Measurements from ENCODE around the gene AQP2. TPM values are rescaled to one million over a fixed set of nuclear protein-coding genes. Genes with fewer than 3 reads are reported as not detected.
"Not testable (repeated sequence)": the region's sequence is repeated elsewhere in the genome, so short reads cannot be mapped to it uniquely, and the experiment has no call there.

AQP2 gene
- polyA plus RNA-seq, 1 donor = 0.01 TPM

DNA sequence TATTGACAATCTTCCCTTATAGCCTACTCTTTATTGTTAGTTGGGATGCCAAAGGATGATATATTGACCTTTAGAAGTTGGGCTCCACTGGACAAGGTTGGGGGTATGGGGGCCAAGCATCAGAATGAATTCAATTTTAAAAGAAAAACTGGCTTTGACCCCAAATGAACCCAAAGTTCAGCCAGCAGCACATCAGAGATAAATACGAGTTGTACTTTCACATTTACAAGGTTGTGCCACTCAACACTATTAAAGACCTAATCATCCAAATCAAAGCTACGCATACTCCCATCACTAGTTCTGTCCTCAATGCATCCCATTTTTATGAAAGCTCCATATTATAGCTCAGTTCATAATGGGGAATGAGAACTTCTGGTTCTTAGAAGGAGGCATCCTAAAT lies 38.9 kb downstream of the AQP2 start:
- DNase-seq; H3K4me3 ChIP-seq (ENCODE audit: low read length); H3K27ac ChIP-seq (ENCODE audit: low read length); H3K4me1 ChIP-seq (ENCODE audit: control insufficient read depth, insufficient read depth, low read length); H3K27me3 ChIP-seq (ENCODE audit: control insufficient read depth, insufficient read depth, low read length); H3K9me3 ChIP-seq (ENCODE audit: control insufficient read depth, low read depth, low read length): not testable (repeated sequence)
- no CpG with 5 or more reads among the region's 2 CpGs for WGBS (ENCODE audit: insufficient coverage, low lambda C conversion rate)
- peaks cover 40% of the 10 kb centered on the region for H3K36me3 ChIP-seq (ENCODE audit: control insufficient read depth, insufficient read depth, low read length)

GRCh38 chr12:49990273-49990672 lies 39.7 kb downstream of the AQP2 start:
- H3K36me3 ChIP-seq (ENCODE audit: control insufficient read depth, insufficient read depth, low read length) = peaks cover 40% of the 10 kb centered on the region
- 57% methylated on average over 1 of the region's 4 CpGs for WGBS (ENCODE audit: insufficient coverage, low lambda C conversion rate)
- no peaks in the 10 kb centered on the region for H3K9me3 ChIP-seq (ENCODE audit: control insufficient read depth, low read depth, low read length)
- H3K4me1 ChIP-seq (ENCODE audit: control insufficient read depth, insufficient read depth, low read length) = no peaks in the 10 kb centered on the region
- no peak overlapping the region for H3K27ac ChIP-seq (ENCODE audit: low read length)
- H3K4me3 ChIP-seq (ENCODE audit: low read length) = no peak overlapping the region
- DNase-seq = no peak
- H3K27me3 ChIP-seq (ENCODE audit: control insufficient read depth, insufficient read depth, low read length) = no peaks in the 10 kb centered on the region

DNA sequence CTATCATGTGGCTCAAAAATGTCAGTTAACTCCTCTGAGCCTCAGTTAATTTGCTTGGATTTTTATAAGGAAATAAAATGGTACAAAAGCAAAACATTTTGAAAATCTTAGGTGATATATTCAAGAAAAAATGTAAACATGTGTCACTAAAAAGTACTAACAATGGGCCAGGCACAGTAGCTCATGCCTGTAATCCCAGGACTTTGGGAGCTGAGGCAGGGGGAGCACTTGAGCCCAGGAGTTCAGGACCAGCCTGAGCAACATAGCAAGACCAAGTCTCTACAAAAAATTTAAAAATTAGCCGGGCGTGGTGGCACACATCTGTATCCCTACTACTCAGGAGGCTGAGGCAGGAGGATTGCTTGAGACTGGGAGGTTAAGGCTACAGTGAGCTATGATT lies 47.9 kb downstream of the AQP2 start:
- H3K4me1 ChIP-seq (ENCODE audit: control insufficient read depth, insufficient read depth, low read length) = no peaks in the 10 kb centered on the region
- peaks cover 33% of the 10 kb centered on the region for H3K36me3 ChIP-seq (ENCODE audit: control insufficient read depth, insufficient read depth, low read length)
- H3K9me3 ChIP-seq (ENCODE audit: control insufficient read depth, low read depth, low read length) = no peaks in the 10 kb centered on the region
- H3K4me3 ChIP-seq (ENCODE audit: low read length) = no peak overlapping the region
- no CpG with 5 or more reads among the region's 2 CpGs for WGBS (ENCODE audit: insufficient coverage, low lambda C conversion rate)
- no peak overlapping the region for H3K27ac ChIP-seq (ENCODE audit: low read length)
- DNase-seq = no peak
- H3K27me3 ChIP-seq (ENCODE audit: control insufficient read depth, insufficient read depth, low read length) = no peaks in the 10 kb centered on the region

- Histone ChIP-seq H3K27ac (ENCODE audit: low read length) (no peak overlapping the region), H3K9me3 (ENCODE audit: control insufficient read depth, low read depth, low read length) (no peaks in the 10 kb centered on the region), H3K4me3 (ENCODE audit: low read length) (no peak overlapping the region), H3K36me3 (ENCODE audit: control insufficient read depth, insufficient read depth, low read length) (peaks cover 14% of the 10 kb centered on the region), H3K27me3 (ENCODE audit: control insufficient read depth, insufficient read depth, low read length) (no peaks in the 10 kb centered on the region), H3K4me1 (ENCODE audit: control insufficient read depth, insufficient read depth, low read length) (no peaks in the 10 kb centered on the region)
- no CpG with 5 or more reads among the region's 2 CpGs for WGBS (ENCODE audit: insufficient coverage, low lambda C conversion rate)
- DNase-seq = no peak
Measured at GRCh38 chr12:50003595-50003994, 53.1 kb downstream of the AQP2 start.

GRCh38 chr12:50004696-50005095 lies 54.2 kb downstream of the AQP2 start:
- Histone ChIP-seq H3K4me3 (ENCODE audit: low read length) (no peak overlapping the region), H3K4me1 (ENCODE audit: control insufficient read depth, insufficient read depth, low read length) (no peaks in the 10 kb centered on the region), H3K9me3 (ENCODE audit: control insufficient read depth, low read depth, low read length) (no peaks in the 10 kb centered on the region), H3K27ac (ENCODE audit: low read length) (no peak overlapping the region), H3K27me3 (ENCODE audit: control insufficient read depth, insufficient read depth, low read length) (no peaks in the 10 kb centered on the region), H3K36me3 (ENCODE audit: control insufficient read depth, insufficient read depth, low read length) (peaks cover 7% of the 10 kb centered on the region)
- no peak for DNase-seq

GRCh38 chr12:50005175-50005574 lies 54.6 kb downstream of the AQP2 start:
- DNase-seq = no peak
- Histone ChIP-seq H3K9me3 (ENCODE audit: control insufficient read depth, low read depth, low read length) (no peaks in the 10 kb centered on the region), H3K36me3 (ENCODE audit: control insufficient read depth, insufficient read depth, low read length) (peaks cover 7% of the 10 kb centered on the region), H3K4me1 (ENCODE audit: control insufficient read depth, insufficient read depth, low read length) (no peaks in the 10 kb centered on the region), H3K27me3 (ENCODE audit: control insufficient read depth, insufficient read depth, low read length) (no peaks in the 10 kb centered on the region), H3K27ac (ENCODE audit: low read length) (no peak overlapping the region), H3K4me3 (ENCODE audit: low read length) (no peak overlapping the region)
- WGBS (ENCODE audit: insufficient coverage, low lambda C conversion rate) = no CpG with 5 or more reads among the region's 3 CpGs

- no peak for DNase-seq
- Histone ChIP-seq H3K4me1 (ENCODE audit: control insufficient read depth, insufficient read depth, low read length) (no peaks in the 10 kb centered on the region), H3K9me3 (ENCODE audit: control insufficient read depth, low read depth, low read length) (no peaks in the 10 kb centered on the region), H3K36me3 (ENCODE audit: control insufficient read depth, insufficient read depth, low read length) (peaks cover 2% of the 10 kb centered on the region), H3K27ac (ENCODE audit: low read length) (no peak overlapping the region), H3K4me3 (ENCODE audit: low read length) (no peak overlapping the region), H3K27me3 (ENCODE audit: control insufficient read depth, insufficient read depth, low read length) (no peaks in the 10 kb centered on the region)
- WGBS (ENCODE audit: insufficient coverage, low lambda C conversion rate) = 100% methylated on average over 3 of the region's 7 CpGs
Measured at GRCh38 chr12:50006280-50006679, 55.7 kb downstream of the AQP2 start.

DNA sequence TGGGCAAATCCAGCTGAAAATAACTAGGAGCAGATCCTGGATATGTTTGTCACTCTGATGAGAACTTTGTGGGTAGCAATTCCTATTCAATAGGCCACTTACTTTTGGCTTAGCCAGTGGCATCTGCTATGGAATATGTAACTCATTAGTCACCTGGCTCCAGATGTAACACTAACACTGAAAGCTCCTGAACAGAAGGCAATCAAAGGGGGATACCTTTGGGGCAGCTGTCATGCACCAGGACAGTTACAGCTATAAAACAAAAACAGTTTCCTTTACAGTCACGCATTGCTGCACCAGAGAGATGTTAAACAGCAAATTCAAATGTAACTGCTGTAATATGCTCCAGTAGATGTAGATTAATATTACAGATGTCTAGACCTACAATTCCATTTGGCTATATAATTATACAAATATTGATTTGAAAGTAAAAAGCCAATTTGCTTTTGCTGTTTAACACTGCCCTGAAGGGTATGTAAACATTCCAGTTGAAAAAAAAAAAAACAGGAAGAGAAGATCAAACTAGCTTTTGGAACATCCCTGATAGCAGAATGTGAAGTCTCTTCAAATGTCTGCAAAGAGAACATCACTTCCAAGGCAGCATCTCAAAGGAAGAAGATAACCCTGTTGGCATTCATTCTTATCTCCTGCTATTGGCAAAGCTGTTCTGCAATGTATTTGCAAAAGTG lies 56.4 kb downstream of the AQP2 start:
- Histone ChIP-seq H3K27ac (ENCODE audit: low read length) (no peak overlapping the region), H3K4me3 (ENCODE audit: low read length) (no peak overlapping the region), H3K9me3 (ENCODE audit: control insufficient read depth, low read depth, low read length) (no peaks in the 10 kb centered on the region), H3K27me3 (ENCODE audit: control insufficient read depth, insufficient read depth, low read length) (no peaks in the 10 kb centered on the region), H3K4me1 (ENCODE audit: control insufficient read depth, insufficient read depth, low read length) (no peaks in the 10 kb centered on the region), H3K36me3 (ENCODE audit: control insufficient read depth, insufficient read depth, low read length) (peaks cover 2% of the 10 kb centered on the region)
- DNase-seq = no peak
- WGBS (ENCODE audit: insufficient coverage, low lambda C conversion rate) = no CpG with 5 or more reads among the region's 1 CpG

Other genes starting within 250 kb of the AQP2 start
- gene FMNL3, start 243.3 kb upstream of the AQP2 start, polyA plus RNA-seq = 10.2 TPM
- gene TMBIM6, start 209.2 kb upstream of the AQP2 start, polyA plus RNA-seq = 616 TPM
- gene NCKAP5L, start 122.3 kb upstream of the AQP2 start, polyA plus RNA-seq = 9.7 TPM
- 6.1 TPM for gene BCDIN3D, start 107.6 kb upstream of the AQP2 start, polyA plus RNA-seq
- 8.9 TPM for gene FAIM2, start 46.8 kb upstream of the AQP2 start, polyA plus RNA-seq
- gene AQP5, start 11.1 kb downstream of the AQP2 start, polyA plus RNA-seq = 0.64 TPM
- gene AQP6, start 22.2 kb downstream of the AQP2 start, polyA plus RNA-seq = 0.49 TPM
- 21.8 TPM for gene RACGAP1, start 74.8 kb downstream of the AQP2 start, polyA plus RNA-seq
- gene ASIC1, start 106.9 kb downstream of the AQP2 start, polyA plus RNA-seq = 4.7 TPM
- gene SMARCD1, start 134.6 kb downstream of the AQP2 start, polyA plus RNA-seq = 63.3 TPM
- gene GPD1, start 153.3 kb downstream of the AQP2 start, polyA plus RNA-seq = 174 TPM
- 54.2 TPM for gene COX14, start 161.5 kb downstream of the AQP2 start, polyA plus RNA-seq
- gene CERS5, start 216.6 kb downstream of the AQP2 start, polyA plus RNA-seq = 32.5 TPM